ENCODE measurements around the gene C12orf57. TPM values are rescaled to one million over a fixed set of nuclear protein-coding genes. Genes with fewer than 3 reads are reported as not detected.

The C12orf57 gene
- total RNA-seq, 1 experiment from 2014 or later: 158 TPM

GRCh38 chr12:6959058-6959804 lies 15.4 kb downstream of the C12orf57 start:
- POLR2A ChIA-PET: interaction anchor here (1.1 to 2.6 kb wide), 3 partner anchors 13 to 34 kb away, joined by 3 to 11 read pairs (median 8); partner anchors contain the start of genes C12orf57 and RNU7-1
- Mint-ChIP-seq H3K27ac (no peak overlapping the region), H3K27me3 (ENCODE audit: low read depth) (no peaks in the 10 kb centered on the region), H3K36me3 (no peaks in the 10 kb centered on the region), H3K4me3 (no peak overlapping the region), H3K9me3 (no peaks in the 10 kb centered on the region), H3K4me1 (peaks cover 37% of the 10 kb centered on the region)
- CTCF ChIA-PET: interaction anchor here (1.1 to 9.7 kb wide), 2 partner anchors 14 to 149 kb away, joined by 4 to 296 read pairs; partner anchors contain the start of genes C12orf57 and RNU7-1
- TF ChIP-seq NR1H2 (CRISPR knock-in tag; IDR thresholded peaks at IDR 0.05) (no peak), ZNF138 (CRISPR knock-in tag; conservative IDR thresholded peaks at IDR 0.05) (no peak), SOX15 (CRISPR knock-in tag; IDR thresholded peaks at IDR 0.05) (no peak), NFE2L1 (CRISPR knock-in tag; IDR thresholded peaks at IDR 0.05) (no peak), EMX1 (CRISPR knock-in tag; IDR thresholded peaks at IDR 0.05) (no peak), ESRRA (CRISPR knock-in tag; IDR thresholded peaks at IDR 0.05; ENCODE audit: borderline replicate concordance) (no peak)
- TF ChIP-seq, protein P1, sequence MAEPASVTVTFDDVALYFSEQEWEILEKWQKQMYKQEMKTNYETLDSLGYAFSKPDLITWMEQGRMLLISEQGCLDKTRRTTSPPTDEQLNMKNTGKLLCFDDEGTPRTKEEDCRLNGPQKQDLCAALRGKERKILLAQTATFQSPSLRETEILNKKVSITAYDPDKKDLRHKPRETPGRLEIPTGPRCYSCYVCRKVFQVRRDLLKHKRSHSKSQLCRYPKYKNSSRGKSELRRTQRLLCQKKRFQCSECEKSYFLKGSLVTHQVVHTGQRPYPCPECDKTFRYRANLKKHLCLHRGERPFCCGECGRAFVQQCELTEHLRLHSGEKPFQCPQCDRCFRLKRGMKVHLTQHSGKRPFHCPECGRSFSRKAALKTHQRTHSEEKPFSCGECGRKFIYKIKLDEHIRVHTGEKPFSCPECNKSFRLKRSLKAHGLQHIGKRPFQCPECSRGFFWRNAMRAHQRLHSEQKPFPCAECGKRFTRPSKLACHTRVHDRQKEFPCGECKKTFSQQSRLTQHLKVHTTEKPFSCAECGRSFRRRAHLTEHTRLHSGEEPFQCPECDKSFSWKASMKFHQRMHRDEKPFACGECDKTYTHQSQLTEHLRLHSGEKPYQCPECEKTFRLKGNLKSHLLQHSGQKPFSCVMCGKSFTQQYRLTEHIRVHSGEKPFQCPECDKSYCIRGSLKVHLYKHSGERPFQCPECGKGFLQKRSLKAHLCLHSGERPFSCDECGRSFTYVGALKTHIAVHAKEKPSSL (CRISPR knock-in tag; conservative IDR thresholded peaks at IDR 0.05): no peak
- DNase-seq (ENCODE audit: low spot score) (no peak), ATAC-seq (no peak)

DNA sequence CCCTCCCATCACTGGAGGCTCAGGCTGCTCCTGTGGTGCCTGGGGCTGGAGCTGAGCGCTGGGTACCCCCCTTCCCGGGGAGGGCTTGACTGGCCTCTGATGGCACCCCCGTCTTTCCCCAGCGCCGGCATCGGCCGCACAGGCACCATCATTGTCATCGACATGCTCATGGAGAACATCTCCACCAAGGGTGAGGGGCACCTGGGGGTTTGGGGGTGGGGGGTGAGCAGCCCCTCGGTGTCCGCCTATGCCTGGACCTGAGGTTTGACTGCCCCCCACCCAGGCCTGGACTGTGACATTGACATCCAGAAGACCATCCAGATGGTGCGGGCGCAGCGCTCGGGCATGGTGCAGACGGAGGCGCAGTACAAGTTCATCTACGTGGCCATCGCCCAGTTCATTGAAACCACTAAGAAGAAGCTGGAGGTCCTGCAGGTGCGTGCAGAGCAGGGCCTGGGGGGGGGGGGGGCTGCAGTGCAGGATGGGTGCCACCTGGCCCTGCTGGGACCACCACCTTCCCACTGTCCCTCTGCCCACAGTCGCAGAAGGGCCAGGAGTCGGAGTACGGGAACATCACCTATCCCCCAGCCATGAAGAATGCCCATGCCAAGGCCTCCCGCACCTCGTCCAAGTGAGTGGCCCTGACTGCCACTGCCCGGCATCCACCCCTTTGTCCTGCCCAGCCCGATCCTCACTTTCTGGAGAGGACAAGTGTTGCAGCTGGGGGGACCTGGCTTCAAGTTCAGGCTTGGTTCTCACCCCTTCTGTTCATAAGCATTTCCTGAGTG lies 16.2 kb downstream of the C12orf57 start:
- DNase-seq (ENCODE audit: low spot score) (no peak), ATAC-seq (no peak)
- Mint-ChIP-seq H3K27ac (peak overlapping the region; percentile 33; the same call in 1 of the 2 replicates), H3K4me1 (peaks cover 43% of the 10 kb centered on the region), H3K4me3 (no peak overlapping the region), H3K36me3 (no peaks in the 10 kb centered on the region), H3K27me3 (ENCODE audit: low read depth) (no peaks in the 10 kb centered on the region), H3K9me3 (no peaks in the 10 kb centered on the region)
- ChIA-PET POLR2A (interaction anchor here (0.6 to 6.6 kb wide), 4 partner anchors 14 to 120 kb away, joined by 4 to 167 read pairs (median 12); partner anchors contain the start of genes C12orf57 and RNU7-1), CTCF (interaction anchor here (0.6 to 9.7 kb wide), 10 partner anchors 7 to 230 kb away, joined by 3 to 296 read pairs (median 9); partner anchors contain the start of genes C12orf57, PEX5 and RNU7-1)
- TF ChIP-seq ELF4 (CRISPR knock-in tag; IDR thresholded peaks at IDR 0.05; ENCODE audit: low read depth) (no peak), ETV6 (CRISPR knock-in tag; IDR thresholded peaks at IDR 0.05) (no peak), ZNF416 (CRISPR knock-in tag; IDR thresholded peaks at IDR 0.05) (no peak), ZNF671 (CRISPR knock-in tag; IDR thresholded peaks at IDR 0.05) (no peak), CREB1 (CRISPR knock-in tag; IDR thresholded peaks at IDR 0.05) (no peak), RORB (CRISPR knock-in tag; IDR thresholded peaks at IDR 0.05) (no peak), NFE2L1 (CRISPR knock-in tag; IDR thresholded peaks at IDR 0.05) (no peak), IRF2 (CRISPR knock-in tag; IDR thresholded peaks at IDR 0.05; ENCODE audit: borderline replicate concordance, low read depth) (no peak), E2F5 (CRISPR knock-in tag; IDR thresholded peaks at IDR 0.05) (no peak), SOX15 (CRISPR knock-in tag; IDR thresholded peaks at IDR 0.05) (no peak), ZNF423 (CRISPR knock-in tag; IDR thresholded peaks at IDR 0.05) (no peak), NR1H2 (CRISPR knock-in tag; IDR thresholded peaks at IDR 0.05) (no peak)
- TF ChIP-seq, protein P2, sequence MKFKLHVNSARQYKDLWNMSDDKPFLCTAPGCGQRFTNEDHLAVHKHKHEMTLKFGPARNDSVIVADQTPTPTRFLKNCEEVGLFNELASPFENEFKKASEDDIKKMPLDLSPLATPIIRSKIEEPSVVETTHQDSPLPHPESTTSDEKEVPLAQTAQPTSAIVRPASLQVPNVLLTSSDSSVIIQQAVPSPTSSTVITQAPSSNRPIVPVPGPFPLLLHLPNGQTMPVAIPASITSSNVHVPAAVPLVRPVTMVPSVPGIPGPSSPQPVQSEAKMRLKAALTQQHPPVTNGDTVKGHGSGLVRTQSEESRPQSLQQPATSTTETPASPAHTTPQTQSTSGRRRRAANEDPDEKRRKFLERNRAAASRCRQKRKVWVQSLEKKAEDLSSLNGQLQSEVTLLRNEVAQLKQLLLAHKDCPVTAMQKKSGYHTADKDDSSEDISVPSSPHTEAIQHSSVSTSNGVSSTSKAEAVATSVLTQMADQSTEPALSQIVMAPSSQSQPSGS (CRISPR knock-in tag; IDR thresholded peaks at IDR 0.05; ENCODE audit: borderline replicate concordance, low read depth): no peak
- TF ChIP-seq, protein P1 (CRISPR knock-in tag; conservative IDR thresholded peaks at IDR 0.05): no peak
- TF ChIP-seq, protein P3, sequence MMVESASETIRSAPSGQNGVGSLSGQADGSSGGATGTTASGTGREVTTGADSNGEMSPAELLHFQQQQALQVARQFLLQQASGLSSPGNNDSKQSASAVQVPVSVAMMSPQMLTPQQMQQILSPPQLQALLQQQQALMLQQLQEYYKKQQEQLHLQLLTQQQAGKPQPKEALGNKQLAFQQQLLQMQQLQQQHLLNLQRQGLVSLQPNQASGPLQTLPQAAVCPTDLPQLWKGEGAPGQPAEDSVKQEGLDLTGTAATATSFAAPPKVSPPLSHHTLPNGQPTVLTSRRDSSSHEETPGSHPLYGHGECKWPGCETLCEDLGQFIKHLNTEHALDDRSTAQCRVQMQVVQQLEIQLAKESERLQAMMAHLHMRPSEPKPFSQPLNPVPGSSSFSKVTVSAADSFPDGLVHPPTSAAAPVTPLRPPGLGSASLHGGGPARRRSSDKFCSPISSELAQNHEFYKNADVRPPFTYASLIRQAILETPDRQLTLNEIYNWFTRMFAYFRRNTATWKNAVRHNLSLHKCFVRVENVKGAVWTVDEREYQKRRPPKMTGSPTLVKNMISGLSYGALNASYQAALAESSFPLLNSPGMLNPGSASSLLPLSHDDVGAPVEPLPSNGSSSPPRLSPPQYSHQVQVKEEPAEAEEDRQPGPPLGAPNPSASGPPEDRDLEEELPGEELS (CRISPR knock-in tag; IDR thresholded peaks at IDR 0.05): no peak
- TF ChIP-seq, protein P4, sequence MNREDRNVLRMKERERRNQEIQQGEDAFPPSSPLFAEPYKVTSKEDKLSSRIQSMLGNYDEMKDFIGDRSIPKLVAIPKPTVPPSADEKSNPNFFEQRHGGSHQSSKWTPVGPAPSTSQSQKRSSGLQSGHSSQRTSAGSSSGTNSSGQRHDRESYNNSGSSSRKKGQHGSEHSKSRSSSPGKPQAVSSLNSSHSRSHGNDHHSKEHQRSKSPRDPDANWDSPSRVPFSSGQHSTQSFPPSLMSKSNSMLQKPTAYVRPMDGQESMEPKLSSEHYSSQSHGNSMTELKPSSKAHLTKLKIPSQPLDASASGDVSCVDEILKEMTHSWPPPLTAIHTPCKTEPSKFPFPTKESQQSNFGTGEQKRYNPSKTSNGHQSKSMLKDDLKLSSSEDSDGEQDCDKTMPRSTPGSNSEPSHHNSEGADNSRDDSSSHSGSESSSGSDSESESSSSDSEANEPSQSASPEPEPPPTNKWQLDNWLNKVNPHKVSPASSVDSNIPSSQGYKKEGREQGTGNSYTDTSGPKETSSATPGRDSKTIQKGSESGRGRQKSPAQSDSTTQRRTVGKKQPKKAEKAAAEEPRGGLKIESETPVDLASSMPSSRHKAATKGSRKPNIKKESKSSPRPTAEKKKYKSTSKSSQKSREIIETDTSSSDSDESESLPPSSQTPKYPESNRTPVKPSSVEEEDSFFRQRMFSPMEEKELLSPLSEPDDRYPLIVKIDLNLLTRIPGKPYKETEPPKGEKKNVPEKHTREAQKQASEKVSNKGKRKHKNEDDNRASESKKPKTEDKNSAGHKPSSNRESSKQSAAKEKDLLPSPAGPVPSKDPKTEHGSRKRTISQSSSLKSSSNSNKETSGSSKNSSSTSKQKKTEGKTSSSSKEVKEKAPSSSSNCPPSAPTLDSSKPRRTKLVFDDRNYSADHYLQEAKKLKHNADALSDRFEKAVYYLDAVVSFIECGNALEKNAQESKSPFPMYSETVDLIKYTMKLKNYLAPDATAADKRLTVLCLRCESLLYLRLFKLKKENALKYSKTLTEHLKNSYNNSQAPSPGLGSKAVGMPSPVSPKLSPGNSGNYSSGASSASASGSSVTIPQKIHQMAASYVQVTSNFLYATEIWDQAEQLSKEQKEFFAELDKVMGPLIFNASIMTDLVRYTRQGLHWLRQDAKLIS (CRISPR knock-in tag; IDR thresholded peaks at IDR 0.05; ENCODE audit: borderline replicate concordance): no peak
